Measurements from ENCODE around the gene TKT.

The TKT gene

GRCh38 chr3:53226142-53226840, 29.5 kb downstream of the TKT start:
- in situ Hi-C loops (cut with MboI; ENCODE audit: low sequenced_read_pairs): no loop called here

- in situ Hi-C loops (cut with MboI; ENCODE audit: low sequenced_read_pairs): no loop called here
Measured at GRCh38 chr3:53225651-53226050, 30.2 kb downstream of the TKT start.

- in situ Hi-C loops (cut with MboI; ENCODE audit: low sequenced_read_pairs): no loop called here
Measured at GRCh38 chr3:53225181-53225580, 30.6 kb downstream of the TKT start.

- in situ Hi-C loops (cut with MboI; ENCODE audit: low sequenced_read_pairs): no loop called here
Measured at GRCh38 chr3:53224536-53224935, 31.3 kb downstream of the TKT start.

GRCh38 chr3:53224026-53224425, 31.8 kb downstream of the TKT start:
- in situ Hi-C loops (cut with MboI; ENCODE audit: low sequenced_read_pairs): no loop called here

GRCh38 chr3:53223541-53223966, 32.3 kb downstream of the TKT start:
- in situ Hi-C loops (cut with MboI; ENCODE audit: low sequenced_read_pairs): no loop called here

GRCh38 chr3:53223025-53223424, 32.8 kb downstream of the TKT start:
- in situ Hi-C loops (cut with MboI; ENCODE audit: low sequenced_read_pairs): no loop called here

GRCh38 chr3:53222183-53222901, 33.5 kb downstream of the TKT start:
- in situ Hi-C loops (cut with MboI; ENCODE audit: low sequenced_read_pairs): no loop called here

- in situ Hi-C loops (cut with MboI; ENCODE audit: low sequenced_read_pairs): no loop called here
Measured at GRCh38 chr3:53221827-53222182, 34.0 kb downstream of the TKT start.

GRCh38 chr3:53221345-53221744, 34.5 kb downstream of the TKT start:
- in situ Hi-C loops (cut with MboI; ENCODE audit: low sequenced_read_pairs): no loop called here

- in situ Hi-C loops (cut with MboI; ENCODE audit: low sequenced_read_pairs): no loop called here
Measured at GRCh38 chr3:53219895-53220483, 35.8 kb downstream of the TKT start.

GRCh38 chr3:53218131-53218530, 37.7 kb downstream of the TKT start:
- in situ Hi-C loops (cut with MboI; ENCODE audit: low sequenced_read_pairs): no loop called here

GRCh38 chr3:53217175-53217574, 38.6 kb downstream of the TKT start:
- in situ Hi-C loops (cut with MboI; ENCODE audit: low sequenced_read_pairs): no loop called here

GRCh38 chr3:53216723-53217122, 39.1 kb downstream of the TKT start:
- in situ Hi-C loops (cut with MboI; ENCODE audit: low sequenced_read_pairs): no loop called here

- in situ Hi-C loops (cut with MboI; ENCODE audit: low sequenced_read_pairs): no loop called here
Measured at GRCh38 chr3:53215816-53216215, 40.0 kb downstream of the TKT start.

GRCh38 chr3:53213276-53213675, 42.5 kb downstream of the TKT start:
- in situ Hi-C loops (cut with MboI; ENCODE audit: low sequenced_read_pairs): no loop called here

- in situ Hi-C loops (cut with MboI; ENCODE audit: low sequenced_read_pairs): no loop called here
Measured at GRCh38 chr3:53211706-53212702, 43.8 kb downstream of the TKT start.

GRCh38 chr3:53202331-53203015, 53.3 kb downstream of the TKT start:
- in situ Hi-C loops (cut with MboI; ENCODE audit: low sequenced_read_pairs): no loop called here

GRCh38 chr3:53200501-53201498, 55.0 kb downstream of the TKT start:
- in situ Hi-C loops (cut with MboI; ENCODE audit: low sequenced_read_pairs): no loop called here

All from HL-60/S4 treated with phorbol 12-myristate 13-acetate at 8.2 ng/mL for 4 days and 3 days (cell line).